ENCODE measurements around the gene WDR74. TPM values are rescaled to one million over a fixed set of nuclear protein-coding genes. Genes with fewer than 3 reads are reported as not detected.

Gene WDR74
- total and polyA plus RNA-seq, 9 of the 15 experiments (the other 6 are each of a cell fraction or from before 2014, with no cell fraction given): 32.7 to 210 (median 114) TPM

GRCh38 chr11:62881579-62882430, 42.4 kb upstream of the WDR74 start (continued):
- TF ChIP-seq ZNF445 (CRISPR knock-in tag; IDR thresholded peaks at IDR 0.05; ENCODE audit: low read depth) (no peak), EP400 (IDR thresholded peaks at IDR 0.05) (peak; percentile 97), FOXK2 (conservative IDR thresholded peaks at IDR 0.05 in 1 of 2, IDR thresholded peaks at IDR 0.05 in 1 of 2; ENCODE audit: low read depth in 2 of 2) (no peak; a peak in 1 of 4 replicates), PRPF4 (IDR thresholded peaks at IDR 0.05; ENCODE audit: insufficient read depth, low read depth, low read length, poor library complexity, severe bottlenecking) (no peak), ZSCAN29 (IDR thresholded peaks at IDR 0.05) (no peak), BCLAF1 (IDR thresholded peaks at IDR 0.05; ENCODE audit: borderline replicate concordance in 1 of 2, control insufficient read depth in 1 of 2, low read depth in 2 of 2, low read length in 1 of 2) (0 out of 4 replicates have a peak, but pooled peaks of 1 of the 2 experiments have one; percentile 27), TAF15 (IDR thresholded peaks at IDR 0.05; ENCODE audit: low read depth, low read length) (no peak), STAT5B (CRISPR knock-in tag; IDR thresholded peaks at IDR 0.05) (no peak), PHTF2 (CRISPR knock-in tag; IDR thresholded peaks at IDR 0.05) (no peak), PATZ1 (CRISPR knock-in tag; IDR thresholded peaks at IDR 0.05; ENCODE audit: borderline replicate concordance) (no peak), MNT (conservative IDR thresholded peaks at IDR 0.05) (peak; percentile 0 to 78; a peak in 3 of 4 replicates), JUND (IDR thresholded peaks at IDR 0.05; ENCODE audit: borderline replicate concordance, low read depth, low read length) (peak; percentile 96), JUND (tag; IDR thresholded peaks at IDR 0.05; ENCODE audit: borderline replicate concordance, low read depth, low read length) (peak; percentile 85; the same call in 1 of the 3 replicates), TARDBP (IDR thresholded peaks at IDR 0.05) (no peak), EWSR1 (IDR thresholded peaks at IDR 0.05; ENCODE audit: borderline replicate concordance, low read depth, partially characterized antibody) (no peak), ARNT (IDR thresholded peaks at IDR 0.05) (0 out of 4 replicates have a peak, but pooled peaks of 1 of the 2 experiments have one; percentile 22), ATF1 (CRISPR knock-in tag; IDR thresholded peaks at IDR 0.05) (no peak), ATF1 (tag; IDR thresholded peaks at IDR 0.05) (no peak), ZFX (CRISPR knock-in tag; IDR thresholded peaks at IDR 0.05) (no peak), PTRF (tag; IDR thresholded peaks at IDR 0.05) (no peak), ILK (tag; IDR thresholded peaks at IDR 0.05; ENCODE audit: borderline replicate concordance, low read depth) (no peak), TRIM24 (IDR thresholded peaks at IDR 0.05) (peak in 1 of 2 experiments; percentile 88; a peak in 3 of 4 replicates)

All from K562 (cell line).